ENCODE data around the gene NDFIP1.
"Not testable (repeated sequence)": the region's sequence is repeated elsewhere in the genome, so short reads cannot be mapped to it uniquely, and the experiment has no call there.

The NDFIP1 gene, protein sequence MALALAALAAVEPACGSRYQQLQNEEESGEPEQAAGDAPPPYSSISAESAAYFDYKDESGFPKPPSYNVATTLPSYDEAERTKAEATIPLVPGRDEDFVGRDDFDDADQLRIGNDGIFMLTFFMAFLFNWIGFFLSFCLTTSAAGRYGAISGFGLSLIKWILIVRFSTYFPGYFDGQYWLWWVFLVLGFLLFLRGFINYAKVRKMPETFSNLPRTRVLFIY

DNA sequence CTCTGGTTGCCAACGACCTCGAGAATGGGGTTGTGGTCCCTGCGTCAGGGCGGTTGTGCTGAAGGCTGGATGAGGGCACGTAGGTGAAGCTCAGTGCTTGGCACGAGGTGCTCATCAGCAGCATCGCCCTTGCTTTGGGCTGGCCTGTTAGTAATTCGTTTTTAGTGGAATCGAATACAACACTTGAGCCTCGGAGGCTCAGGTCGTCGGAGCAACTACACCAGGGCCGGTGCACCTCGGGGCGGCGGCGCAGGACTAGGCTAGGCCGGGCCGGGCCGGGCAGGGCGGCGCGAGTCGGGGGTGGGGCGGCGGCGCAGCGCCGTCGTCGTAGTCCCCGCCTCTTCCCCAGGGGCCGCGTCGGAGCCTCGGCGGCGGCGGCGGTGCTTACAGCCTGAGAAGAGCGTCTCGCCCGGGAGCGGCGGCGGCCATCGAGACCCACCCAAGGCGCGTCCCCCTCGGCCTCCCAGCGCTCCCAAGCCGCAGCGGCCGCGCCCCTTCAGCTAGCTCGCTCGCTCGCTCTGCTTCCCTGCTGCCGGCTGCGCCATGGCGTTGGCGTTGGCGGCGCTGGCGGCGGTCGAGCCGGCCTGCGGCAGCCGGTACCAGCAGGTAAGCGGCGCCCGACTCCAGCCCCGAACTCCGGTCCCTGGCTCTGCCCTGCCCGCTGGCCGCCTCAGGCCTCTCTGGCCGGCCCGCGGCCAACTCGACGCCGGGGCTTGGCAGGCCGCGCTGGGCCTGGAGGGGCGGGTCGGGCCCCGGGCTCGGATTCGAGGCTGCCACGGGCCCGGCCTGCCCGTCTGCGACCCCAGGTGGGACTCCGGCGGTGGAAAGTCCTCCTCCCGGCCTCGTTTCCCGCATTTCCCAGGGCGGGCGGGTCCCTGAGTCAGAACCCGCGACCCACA is at the start of gene NDFIP1:
Gene NDFIP1, plus strand, starts transcription at position 348 of the 899 bp plus-strand sequence. Its CDS starts 196 bp downstream, at position 544.
- DNase-seq (ENCODE audit: low spot score): peak; percentile 88

DNA sequence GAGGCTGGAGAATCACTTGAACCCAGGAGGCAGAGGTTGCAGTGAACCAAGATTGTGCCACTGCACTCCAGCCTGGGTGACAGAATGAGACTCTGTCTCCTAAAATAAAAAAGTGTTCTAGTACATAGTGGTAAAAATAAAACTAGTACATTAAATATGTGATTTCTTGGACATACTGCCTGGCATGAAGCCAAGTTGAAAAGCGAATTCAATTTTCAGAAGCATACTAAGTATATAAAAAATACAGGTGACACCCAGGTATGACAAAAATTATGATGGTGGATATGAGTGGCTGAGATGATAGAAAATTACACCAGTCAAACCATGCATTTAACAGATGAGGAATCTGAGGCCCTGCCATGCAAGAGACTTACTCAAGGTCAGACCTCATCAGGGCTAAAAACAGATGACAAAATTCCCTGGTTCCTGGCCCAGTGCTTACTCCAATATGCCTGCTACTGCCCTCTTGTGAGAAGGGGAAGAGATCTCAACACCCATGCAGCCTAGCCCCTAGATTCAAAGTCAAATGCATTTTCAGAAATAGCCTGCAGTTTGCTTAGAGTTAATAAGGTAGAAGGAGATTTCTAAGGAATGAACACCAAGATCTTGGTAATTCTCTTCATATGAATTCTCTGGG is 49.2 kb upstream of the NDFIP1 start:
- DNase-seq (ENCODE audit: low spot score): no peak

DNA sequence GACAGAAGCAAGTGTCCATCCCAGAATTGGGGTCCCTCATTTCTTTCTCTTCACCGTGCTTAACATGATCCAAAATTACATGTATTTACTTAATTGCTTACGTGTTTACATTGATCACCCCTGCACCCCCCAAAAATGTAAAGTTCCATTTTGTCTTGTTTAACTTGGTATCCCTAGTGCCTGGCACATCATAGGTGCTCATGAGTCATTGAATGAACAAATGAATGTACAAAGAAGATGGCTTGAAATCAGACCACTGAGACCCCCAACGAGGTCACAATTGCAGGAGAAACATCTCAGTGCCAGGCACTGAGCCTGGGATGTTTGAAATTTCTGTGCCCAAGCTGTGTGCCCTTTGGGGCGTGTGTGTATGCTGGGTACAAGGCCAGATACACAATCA is 45.2 kb upstream of the NDFIP1 start:
- DNase-seq (ENCODE audit: low spot score): no peak

DNA sequence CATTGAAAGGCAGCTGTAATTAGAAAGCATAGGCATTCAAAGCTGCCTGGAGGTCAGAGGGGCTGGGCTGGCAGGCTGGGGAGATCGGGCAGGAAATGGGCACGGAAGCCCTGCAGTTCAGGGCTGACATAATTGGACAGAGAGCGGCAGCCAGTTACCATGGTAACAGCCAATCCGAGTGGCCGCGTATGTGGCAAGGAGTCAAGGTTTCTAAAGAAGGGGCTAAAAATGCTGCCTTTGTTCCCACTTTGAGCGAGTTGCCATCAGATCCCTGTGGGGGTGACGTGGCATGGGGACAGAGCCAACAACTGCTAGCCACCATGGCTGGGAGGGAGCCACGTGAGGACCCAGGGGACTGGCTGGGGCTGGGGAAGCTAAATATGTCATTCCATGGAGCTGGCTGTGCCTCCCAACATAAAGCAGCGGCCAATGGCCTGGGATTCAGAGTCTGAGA is 44.7 kb upstream of the NDFIP1 start:
- peak; percentile 99 for DNase-seq (ENCODE audit: low spot score)

DNA sequence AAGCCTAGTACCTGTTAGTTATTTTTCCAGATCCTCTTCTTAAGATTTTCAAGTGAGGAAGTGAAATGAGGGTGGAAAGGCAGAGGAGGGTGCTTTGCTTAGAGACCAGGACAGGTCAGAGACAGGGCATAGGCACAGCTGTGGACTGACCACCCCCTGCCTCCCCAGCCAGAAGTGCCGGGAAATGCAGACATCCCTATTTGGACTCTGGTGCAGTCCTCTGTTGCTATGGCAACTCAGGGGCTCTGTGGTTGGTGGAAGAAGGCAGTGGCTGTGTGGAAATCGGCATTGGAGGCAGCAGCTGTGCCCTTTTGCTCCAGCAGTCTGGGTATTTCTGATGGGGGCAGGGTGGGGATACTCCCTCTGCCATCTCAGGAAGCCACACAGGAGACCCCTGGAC is 43.3 kb upstream of the NDFIP1 start:
- DNase-seq (ENCODE audit: low spot score): peak; percentile 83

DNA sequence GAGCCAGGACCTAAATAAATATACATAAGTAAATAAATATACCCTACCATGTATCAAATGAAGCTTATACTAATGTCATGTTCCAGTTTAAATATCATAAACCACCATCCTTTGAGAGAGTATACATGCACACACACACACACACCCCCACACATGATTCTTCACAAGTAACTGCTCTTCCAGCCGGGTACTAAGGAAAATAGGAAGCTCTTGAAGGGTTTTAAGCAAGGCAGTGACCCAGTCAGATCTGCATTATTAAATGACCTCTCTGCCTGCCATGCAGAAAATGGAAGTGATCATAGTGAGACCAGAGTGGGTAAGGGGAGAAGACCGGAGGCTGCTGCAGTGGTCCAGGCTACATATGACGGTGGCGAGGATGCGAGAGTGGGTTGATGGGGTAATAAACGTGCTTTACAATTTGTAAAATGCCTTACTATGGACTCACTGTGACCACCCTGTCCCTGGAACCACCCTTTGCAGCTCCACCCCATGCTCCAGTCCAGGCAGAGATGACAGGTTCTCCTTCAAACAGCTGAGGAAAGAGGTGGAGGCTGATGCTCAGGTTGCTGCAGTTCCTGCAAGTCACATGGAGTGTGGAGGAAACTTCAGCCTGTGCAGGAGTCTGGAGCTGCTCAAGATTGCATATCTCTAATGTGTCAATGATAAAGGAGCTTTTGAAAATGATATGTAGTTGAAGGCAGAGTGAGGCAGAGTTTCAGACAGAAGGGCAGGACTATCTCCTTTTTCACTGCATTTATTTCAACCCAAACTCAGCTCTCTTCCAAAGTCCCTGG is 38.8 kb upstream of the NDFIP1 start:
- DNase-seq (ENCODE audit: low spot score): no peak

DNA sequence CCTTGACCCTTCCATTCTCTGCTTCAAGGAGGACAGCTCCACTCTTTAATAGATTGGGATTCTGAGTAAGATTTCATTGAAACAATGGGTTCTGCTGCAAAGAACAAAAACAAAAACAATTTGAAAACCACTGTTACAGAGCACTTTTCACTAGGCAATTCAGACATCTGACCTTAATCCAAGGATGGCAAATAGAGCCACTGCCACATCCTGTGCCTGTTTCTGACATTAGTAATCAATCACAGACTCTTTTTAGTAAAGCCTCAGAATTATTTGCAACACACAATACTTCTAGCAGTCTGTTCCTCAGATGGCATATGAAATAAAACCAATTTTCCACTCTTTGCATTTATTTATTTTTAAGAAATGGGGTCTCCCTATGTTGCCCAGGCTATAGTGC is 37.8 kb upstream of the NDFIP1 start:
- no peak for DNase-seq (ENCODE audit: low spot score)

DNA sequence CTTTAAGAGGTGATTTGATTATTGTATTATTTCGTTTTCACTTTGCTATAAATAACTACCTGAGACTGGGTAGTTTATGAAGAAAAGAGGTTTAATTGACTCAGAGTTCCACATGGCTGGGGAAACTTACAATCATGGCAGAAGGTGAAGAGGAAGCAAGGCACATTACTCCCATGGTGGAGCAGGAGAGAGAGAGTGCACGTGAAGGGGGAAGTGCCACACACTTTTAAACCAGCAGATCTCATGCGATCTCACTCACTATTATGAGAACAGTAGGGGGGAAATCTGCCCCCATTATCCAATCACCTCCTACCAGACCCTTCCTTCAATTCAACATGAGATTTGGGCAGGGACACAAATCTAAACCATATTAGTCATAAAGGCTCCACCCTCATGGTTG is 36.1 kb upstream of the NDFIP1 start:
- DNase-seq (ENCODE audit: low spot score): no peak

DNA sequence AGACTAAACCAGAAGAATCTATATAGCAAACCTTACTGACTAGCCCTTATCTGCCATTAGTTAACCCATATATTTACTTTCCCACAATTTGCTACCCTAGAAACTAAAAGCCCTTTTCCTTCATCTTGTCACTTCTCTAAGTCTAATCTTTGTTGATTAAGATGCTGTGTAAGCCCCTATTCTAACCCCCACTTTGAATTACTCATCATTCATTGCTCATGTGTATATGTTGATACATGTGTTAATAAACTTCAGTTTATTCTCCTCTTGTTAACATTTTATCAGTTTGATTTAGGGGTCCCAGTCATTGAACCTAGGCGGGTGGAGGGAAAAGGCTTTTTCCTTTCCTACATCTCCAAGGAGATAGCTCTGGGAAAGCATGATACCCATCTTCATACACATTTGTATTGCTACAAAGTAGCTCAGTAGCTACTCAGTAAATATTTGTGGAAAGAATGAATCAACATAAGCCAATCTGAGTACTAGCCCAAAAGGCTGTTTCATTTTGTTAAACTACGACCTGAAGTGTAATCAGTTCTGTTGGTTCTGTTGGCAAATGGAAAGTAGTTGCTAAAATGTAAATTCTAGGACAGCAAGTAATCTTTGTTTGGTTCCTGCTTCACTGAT is 35.1 kb upstream of the NDFIP1 start:
- DNase-seq (ENCODE audit: low spot score): no peak

DNA sequence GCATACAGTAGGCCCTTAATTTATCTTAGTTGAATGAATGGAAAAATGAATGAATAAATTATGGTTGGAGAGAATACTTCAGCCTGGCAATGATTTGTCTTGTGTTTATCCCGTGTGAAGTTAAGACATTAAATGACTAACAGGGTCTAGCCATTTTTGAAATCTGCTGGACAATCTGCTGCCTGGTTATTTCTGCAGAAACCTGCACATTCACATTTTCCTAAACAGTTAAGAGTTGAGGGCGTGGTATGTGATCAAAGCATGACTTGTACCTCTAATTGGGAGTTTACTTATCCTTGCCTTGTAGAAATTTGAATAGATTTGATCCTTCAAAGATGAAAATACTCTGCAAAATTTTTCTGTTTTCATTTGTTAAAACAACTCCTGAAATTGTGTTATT is 34.6 kb upstream of the NDFIP1 start:
- DNase-seq (ENCODE audit: low spot score): no peak

DNA sequence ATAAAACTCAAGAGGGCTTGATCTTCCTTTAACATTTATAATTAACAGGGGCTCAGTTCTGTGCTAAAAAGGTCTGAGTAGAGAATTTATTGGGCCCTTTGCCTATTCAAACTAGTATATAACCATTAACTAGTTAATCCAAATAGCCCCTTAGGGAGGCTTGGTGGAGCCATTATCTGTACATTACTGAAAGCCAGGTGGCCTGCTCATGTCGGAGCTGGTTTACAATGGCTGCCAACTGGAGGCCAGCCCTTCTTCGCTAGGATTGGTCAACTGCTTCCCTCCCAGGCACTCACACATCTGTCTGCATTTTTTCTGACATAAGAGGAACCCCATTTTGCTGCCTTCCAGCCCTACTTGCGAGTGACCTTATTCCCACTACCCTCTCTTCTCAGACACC is 30.4 kb upstream of the NDFIP1 start:
- no peak for DNase-seq (ENCODE audit: low spot score)

DNA sequence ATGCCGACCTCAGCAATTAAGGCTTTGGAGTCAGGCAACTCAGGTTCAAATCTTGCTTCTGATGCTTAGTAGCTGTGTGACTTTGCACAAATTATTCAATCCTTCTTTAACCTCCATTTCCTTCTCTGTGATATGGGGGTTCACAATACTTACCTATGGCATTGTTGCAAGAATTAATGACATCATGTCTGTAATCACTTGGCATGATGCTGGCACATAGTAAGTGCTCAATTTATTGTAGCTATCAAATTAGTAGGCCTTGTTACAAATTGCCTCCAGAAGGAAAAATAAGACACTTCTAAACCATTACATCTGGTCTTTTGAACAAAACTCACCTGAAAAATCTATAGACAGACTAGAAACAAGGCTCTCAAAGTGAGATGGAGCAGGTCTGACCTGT is 29.9 kb upstream of the NDFIP1 start:
- no peak for DNase-seq (ENCODE audit: low spot score)

DNA sequence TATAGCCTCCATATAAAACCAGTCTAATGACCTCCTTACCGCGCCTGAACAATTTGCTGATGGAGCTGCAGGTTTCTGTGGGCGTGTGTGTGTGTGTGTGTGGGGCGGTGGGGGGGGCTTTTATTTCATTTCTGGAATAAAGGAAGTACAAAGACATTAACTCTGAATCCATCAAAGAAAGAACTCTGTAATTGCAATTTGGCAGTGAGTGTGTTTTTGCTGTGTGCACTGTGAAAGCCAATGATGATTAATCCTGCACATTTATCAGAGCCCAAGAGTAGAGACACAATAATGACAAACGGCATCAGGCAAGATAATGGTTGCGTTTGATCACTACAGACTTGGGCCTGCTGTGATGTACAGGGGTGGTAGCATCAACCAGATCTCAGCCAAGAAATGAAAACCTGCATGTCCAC is 29.3 kb upstream of the NDFIP1 start:
- DNase-seq (ENCODE audit: low spot score): peak; percentile 34

DNA sequence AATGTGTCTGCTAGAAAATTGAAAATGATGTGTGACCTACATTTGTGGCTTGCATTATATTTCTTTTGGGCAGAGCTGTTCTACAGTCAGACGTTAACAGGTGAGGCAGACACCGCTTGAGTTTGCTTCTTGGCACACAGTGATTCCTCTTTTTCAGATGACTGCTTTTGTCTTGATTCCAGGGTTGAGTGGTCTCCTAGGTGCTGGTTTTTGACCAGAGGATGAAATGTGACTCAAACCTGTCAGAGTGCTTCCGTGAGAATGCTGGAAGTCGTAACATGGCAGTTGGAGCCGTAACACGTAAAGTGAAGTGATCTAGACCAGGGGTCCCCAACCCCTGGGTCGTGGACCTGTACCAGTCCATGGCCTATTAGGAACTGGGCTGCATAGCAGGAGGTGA is 28.3 kb upstream of the NDFIP1 start:
- DNase-seq (ENCODE audit: low spot score): no peak

DNA sequence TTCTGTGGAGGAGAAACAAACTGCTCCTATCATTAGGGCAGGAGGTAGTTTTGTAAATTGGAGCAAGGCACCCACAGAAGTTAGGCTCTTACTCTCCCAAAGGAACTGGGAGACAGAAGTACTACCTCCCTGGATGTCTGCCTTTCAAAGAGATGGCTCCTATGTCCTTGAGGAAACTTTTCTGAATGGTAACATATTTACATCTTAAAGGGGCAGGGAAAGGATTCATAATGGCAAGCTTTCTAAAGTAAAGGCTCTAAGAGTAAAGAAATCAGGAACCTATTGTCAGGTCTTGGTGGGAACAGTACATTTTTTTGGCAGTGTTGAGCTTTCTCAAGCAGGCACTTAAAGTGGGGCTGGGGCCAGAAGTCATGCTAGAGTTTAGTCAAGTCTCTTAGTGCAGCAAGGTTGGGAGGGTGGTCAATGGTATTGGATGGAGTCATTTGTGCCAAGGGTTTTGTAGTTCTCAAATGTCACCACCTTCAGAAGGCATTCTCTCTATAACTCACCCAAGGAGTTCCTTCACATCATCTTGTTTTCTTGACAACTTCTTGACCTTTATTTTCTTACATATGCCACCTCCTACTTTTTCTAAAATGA is 26.3 kb upstream of the NDFIP1 start:
- DNase-seq (ENCODE audit: low spot score): no peak

DNA sequence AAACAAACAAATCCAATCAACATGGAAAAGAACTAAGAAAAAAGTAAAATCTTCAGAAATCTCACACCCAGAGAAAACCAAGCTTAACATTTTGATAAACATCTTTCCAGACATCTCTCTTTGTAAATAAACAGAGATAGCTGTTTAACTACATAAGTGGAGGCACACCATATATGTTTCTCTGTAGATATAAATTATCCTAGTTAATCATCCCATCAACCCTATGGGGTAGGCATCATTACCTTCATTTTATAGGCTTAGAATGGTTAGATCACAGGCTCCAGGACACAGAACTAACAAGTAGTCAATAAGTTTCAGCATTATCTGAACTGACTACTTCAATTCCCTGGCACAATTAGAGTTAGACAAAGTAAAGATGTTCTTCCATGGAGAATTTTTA is 22.4 kb upstream of the NDFIP1 start:
- DNase-seq (ENCODE audit: low spot score): no peak

DNA sequence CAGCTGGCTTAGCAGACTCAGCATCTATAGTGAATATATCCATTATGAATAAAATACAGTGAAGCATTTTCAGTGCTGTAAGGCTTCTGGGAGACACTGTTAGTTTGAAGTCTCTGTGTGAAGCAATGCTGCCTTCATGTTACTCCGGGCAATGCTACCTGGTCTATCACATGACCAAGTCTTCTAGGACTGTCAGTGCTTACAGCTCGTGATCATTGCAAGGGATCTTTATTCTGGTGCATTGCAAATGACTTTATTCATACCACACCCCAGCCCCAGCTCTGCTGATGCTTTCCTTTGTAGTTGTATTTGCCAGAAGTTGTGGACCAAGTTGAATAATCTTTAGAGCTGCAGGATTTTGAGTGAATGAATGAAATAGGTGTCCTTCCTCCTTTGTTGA is 21.9 kb upstream of the NDFIP1 start:
- no peak for DNase-seq (ENCODE audit: low spot score)

DNA sequence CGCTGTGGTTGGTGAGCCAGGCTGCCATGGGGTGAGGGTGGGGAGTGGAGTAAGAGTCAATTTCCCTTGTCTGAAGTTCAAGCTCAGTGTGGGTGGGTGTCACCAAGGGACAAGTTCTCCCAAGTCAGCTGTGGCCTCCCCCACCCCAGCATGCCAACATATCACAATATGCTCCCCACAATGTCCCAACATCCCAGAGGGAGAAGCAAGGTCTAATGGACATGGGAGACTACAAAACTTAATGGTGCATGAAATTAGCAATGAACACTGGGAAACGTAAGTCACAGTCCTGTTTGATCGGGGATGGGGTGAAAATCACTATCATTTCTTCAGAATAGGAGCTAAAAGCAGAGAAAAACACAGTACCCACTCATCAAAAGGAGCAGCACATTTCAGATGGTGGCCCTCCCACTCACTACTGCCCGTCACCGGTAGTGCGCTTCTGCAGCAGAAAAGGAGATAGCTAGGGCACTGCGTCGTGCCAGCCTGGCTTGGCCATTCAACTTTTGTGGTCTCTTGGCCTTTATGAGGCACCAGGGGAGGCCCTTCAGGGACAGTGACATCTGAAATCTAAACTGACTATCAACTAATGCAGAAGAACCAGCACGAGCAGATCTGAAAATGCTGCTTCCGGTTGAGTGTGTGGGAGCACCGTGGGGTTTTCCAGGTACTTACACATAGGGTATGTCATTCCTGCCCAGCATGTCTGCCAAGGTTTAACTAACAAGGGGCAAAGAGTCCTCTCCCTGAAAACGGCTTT is 20.5 kb upstream of the NDFIP1 start:
- no peak for DNase-seq (ENCODE audit: low spot score)

DNA sequence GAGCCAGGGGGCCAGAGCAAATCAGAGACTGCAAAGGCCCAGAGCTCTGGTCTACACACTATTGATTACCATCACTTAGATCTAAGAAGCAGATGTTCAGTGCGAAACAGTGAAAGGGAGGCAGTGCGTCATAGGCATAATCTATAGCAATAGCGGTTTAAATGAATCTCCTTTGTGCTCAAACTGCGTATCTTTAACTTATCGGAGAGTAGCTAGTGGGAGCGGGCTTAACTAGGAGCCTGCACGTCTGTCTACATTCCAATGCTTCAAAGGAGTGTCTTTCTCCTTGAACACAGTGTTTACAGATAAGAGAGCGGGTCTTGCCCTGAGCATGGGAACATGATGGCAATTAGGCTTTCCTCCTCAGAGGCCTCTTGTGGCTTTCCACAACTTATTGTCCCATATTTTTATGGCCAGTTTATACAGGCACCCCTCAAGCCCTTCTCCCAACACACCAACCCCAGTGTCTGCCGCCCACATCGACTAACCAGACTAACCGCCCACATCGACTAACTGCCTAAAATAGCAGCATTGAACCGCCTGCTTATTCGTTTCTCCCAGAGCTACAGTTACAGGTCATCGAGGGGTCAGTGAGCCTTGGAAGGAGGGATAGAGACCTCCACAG is 19.6 kb upstream of the NDFIP1 start:
- not testable (repeated sequence) for DNase-seq (ENCODE audit: low spot score)

DNA sequence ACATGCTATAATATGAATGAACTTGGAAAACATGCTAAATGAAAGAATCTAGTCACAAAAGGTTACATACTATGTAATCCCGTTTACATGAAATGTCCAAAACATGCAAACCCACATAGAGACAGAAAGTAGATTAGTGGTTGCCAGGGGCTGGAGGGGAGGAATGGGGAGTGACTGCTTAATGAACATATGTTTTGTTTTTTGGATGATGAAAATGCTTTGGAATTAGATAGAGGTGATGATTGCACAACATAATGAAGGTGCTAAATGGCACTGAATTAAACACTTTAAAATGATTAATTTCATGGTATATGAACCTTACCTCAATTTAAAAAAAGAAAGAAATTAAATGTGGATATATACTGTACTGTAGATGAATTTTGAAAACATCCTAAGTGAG is 17.6 kb upstream of the NDFIP1 start:
- DNase-seq (ENCODE audit: low spot score): no peak

Data from Ammon's horn (tissue), 1 donor.